Activated CD4-positive, alpha-beta T cell treated with anti-CD3 and anti-CD28 coated beads, Interleukin-2, amount 50 U/mL, for 24 hours (primary cell): ENCODE results near the gene PRODH.
"Not testable (repeated sequence)": the region's sequence is repeated elsewhere in the genome, so short reads cannot be mapped to it uniquely, and the experiment has no call there.

Experiments
- DNase-seq, 2 donors: peaks; one replicate each; pipeline ENCODE4 v3.0.0-alpha.2; 2020; ENCODE audit warnings: low read depth in 1 of 2, low spot score in 1 of 2

The PRODH gene, protein sequence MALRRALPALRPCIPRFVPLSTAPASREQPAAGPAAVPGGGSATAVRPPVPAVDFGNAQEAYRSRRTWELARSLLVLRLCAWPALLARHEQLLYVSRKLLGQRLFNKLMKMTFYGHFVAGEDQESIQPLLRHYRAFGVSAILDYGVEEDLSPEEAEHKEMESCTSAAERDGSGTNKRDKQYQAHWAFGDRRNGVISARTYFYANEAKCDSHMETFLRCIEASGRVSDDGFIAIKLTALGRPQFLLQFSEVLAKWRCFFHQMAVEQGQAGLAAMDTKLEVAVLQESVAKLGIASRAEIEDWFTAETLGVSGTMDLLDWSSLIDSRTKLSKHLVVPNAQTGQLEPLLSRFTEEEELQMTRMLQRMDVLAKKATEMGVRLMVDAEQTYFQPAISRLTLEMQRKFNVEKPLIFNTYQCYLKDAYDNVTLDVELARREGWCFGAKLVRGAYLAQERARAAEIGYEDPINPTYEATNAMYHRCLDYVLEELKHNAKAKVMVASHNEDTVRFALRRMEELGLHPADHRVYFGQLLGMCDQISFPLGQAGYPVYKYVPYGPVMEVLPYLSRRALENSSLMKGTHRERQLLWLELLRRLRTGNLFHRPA

DNA sequence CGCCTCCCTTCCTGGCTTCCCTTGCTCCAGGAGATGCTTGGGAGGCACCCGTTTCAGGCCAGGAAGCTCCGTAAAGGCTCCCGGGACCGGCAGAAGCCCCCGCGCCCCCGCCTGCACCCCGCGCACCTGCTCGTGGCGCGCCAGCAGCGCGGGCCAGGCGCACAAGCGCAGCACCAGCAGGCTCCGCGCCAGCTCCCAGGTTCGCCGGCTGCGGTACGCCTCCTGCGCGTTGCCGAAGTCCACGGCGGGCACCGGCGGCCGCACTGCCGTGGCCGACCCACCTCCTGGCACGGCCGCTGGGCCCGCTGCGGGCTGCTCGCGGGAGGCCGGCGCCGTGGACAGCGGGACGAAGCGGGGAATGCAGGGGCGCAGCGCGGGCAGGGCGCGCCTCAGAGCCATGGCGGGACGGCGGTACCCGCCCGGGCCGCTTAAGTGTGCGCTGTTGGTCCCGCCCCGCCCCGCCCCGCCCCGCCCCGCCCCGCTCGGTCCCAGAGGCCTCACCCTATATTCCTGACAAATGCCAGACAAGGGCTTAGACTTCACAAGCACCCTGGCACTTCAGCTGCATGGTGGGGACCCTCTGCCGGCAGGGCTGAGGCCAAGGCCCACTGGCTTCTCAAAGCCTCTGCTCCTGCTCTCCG, at the start of gene PRODH:
Gene PRODH, minus strand, starts transcription at position 405 of the 641 bp plus-strand sequence. Its CDS starts 6 bp downstream, at position 399.
- DNase-seq, result no peak

DNA sequence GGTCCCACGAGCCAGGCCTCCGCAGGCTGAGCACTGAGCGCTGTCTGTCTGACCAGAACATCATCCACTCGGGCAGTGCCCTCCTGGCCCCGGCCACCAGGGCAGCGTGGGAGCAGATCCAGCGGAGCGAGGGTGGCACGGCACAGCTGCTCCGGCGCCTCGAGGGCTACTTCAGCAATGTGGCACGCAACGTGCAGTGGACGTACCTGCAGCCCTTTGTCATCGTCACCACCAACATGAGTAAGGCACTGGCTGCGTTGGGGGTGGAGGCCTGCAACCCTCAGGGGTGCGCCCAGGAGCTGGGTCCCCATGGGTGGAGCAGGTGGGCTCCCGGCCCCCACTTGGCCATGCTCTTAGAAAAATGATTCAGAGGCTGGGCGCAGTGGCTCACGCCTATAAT, 49.7 kb upstream of the PRODH start:
- DNase-seq, result no peak

DNA sequence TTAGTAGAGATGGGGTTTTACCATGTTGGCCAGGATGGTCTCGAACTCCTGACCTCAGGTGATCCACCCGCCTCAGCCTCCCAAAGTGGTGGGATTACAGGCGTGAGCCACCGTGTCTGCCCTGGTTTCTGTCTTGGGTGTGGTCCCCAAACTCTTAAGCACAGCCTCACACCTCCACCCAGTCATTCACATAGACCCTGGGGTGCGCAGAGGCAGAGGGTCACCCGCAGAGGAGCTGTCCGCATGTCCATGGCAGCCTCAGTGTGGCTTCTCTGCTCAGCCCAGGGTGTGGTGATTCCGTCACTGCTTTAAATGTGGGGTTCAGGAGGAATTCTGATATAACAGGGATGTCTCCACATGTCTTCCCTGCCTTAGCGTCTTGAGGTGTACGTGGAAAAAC, 48.5 kb upstream of the PRODH start:
- DNase-seq, result no peak

DNA sequence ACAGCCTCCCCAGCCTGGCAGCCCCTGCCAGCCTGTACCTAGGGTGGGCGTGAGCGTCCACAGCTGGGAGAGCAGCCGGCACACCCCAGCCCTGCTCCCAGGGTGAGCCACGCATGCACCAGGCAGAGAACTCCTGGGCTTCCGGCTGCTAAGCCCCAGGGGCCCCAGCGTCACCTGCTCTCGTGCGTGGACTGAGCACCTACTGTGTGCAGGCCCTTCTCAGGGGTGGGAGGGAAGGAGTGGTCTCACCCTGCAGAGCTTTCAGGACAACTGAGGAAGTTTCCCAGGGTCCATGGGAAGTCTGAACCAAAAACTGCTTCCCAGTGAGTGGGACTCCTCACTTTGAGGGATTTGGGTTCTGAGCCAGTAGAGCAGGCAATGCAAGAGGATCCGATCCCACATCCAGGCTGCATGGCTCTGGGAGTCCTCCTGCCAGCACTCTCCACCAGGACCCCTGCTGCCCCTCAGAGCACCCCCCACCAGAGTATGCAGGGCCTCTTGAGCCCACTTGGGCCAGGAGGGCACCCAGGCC, 47.1 kb upstream of the PRODH start:
- DNase-seq, result no peak

DNA sequence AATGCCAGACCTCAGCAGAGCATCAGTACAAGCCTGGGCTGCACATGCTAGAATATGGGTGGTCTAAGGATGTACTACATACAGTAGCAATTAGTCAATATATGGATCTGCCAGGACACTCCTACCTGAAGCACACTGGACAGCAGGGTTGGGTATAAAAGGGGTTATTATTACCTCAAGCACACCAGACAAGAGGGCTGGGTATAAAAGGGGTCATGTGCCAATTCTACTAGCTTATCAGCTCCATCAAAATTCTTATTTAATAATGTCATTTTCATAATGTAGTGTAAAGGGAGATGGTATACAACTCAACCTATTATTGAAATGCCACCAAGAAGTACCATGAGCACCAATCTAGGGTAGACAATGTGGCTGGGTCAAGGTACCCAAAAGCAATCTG, 44.7 kb upstream of the PRODH start:
- no peak for DNase-seq

DNA sequence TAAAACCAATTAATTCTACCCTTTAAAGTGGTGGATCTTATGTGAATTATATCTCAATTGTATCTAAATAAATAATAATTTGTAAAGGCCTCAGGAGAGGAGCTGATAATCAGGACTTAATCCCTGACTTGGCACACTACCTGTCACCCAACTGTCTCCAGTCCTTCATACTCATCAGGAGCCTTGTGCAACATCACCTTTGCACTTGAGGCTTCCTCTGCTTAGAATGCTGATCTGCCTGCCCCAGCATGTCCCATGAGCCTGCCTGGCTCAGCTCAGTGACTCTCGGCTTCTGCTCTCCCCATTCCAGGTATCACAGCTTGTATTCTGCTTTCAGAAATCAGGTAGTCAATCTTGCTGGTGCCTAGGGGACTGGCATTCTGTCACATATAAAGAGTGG, 43.9 kb upstream of the PRODH start:
- no peak for DNase-seq

DNA sequence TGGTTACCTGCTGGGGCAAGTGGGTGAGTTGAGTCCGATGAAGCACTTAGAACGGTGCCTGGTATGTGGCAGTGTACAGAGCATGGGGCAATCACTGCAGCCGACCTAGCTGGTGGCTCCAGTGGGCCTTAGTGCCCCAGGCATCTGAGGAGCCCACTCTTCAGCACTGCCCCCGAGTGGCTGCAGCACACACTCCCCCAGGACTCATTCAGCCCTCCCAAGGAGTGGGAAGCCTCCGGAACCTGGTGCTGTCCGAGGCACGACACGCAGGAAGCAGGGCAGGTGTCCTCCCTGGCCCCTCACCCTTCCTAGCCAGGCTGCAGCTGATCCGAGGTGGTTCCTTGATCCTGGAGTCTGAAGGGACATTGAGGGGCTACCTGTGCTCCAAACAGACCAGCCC, 42.4 kb upstream of the PRODH start:
- no peak for DNase-seq

DNA sequence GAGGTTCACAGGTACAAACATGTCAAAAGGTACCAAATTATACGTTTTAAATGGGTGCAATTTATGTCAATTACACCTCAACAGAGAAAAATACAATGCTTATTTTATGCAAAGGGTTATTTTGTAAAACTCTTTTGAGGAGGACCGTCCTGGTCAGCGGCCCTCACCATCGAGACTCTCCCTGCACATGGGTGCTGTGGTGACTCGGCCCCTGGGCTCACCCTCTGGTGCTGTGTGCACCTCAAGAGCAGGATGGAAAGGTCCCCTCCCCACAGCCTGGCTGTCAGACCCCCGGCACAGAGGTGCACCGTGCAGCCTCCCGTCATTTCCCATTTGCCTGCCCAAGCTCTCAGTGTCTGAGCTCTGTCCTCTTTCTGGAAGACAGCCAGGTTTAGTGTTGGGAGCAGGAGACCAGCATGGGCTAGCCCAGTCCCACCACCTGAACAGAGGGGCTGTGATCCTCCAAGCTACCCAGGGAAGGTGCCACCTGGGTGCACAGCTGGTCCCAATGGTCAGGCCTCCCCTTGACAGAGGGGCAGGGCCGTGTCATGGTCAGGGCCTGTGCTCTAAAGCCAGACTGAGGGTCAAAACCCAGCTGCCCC, 41.8 kb upstream of the PRODH start:
- no peak for DNase-seq

DNA sequence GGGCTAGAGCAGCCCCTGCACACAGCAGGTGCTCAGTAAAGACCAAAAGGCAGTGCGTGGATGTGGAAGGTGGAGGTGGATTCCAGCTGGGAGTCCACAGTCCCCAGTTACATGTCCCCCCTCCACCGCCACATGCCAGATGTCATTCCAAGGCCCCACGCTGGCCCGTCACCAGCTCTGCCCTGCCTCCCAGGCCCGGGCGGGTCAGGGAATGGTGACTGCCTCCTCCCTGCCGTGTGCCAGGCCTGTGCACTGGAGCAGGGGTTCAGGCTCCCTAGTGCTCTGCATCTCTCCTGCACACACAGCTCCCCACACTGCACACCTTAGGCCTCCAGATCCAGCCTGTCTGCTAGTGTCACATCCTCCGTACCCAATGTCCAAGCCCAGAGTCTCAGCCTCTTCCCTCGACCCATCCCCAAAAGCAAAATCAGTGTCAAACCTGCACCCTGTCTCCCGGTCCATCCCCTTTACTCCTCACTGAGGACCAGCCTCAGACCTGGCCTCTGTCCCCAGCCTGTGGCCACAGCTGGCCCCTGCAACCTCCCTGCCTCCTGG, 40.2 kb upstream of the PRODH start:
- DNase-seq, result no peak

DNA sequence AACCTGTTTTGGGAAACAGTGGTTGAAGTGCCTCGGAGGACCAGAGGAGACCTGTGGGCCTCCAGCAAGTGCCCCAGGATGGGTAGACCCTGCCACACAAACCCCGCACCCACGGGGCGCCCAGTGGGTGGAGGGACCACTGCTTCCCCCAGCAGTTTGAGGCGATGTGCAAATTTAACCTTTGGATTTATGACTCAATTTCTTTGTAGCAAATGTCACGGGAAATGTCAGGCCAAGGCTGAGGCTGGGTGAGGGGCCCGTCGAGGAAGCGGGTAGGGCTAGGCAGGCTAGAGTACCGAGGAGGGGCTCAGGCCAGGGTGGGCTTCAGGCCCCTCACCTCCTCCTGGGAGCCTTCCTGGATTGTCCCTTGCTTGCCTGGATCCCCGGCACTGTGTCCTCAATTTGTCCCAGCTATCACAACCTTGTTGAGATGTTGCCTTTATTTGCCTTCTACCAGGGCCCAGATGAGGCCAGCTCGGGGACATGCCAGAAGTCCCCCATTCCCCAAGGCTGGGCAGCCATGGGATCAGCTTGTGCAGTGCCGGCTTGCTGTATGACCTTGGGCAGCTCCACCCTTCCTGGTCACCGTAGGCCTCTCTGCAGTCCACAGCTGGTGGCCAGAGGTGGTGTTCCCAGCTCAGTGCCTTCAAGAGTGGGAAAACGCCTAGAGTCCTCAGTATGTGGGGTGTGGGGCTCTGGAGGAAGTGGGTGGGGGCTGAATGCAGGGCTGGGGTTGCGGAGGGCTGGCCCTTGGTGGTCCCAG, 39.5 kb upstream of the PRODH start:
- DNase-seq, result no peak

DNA sequence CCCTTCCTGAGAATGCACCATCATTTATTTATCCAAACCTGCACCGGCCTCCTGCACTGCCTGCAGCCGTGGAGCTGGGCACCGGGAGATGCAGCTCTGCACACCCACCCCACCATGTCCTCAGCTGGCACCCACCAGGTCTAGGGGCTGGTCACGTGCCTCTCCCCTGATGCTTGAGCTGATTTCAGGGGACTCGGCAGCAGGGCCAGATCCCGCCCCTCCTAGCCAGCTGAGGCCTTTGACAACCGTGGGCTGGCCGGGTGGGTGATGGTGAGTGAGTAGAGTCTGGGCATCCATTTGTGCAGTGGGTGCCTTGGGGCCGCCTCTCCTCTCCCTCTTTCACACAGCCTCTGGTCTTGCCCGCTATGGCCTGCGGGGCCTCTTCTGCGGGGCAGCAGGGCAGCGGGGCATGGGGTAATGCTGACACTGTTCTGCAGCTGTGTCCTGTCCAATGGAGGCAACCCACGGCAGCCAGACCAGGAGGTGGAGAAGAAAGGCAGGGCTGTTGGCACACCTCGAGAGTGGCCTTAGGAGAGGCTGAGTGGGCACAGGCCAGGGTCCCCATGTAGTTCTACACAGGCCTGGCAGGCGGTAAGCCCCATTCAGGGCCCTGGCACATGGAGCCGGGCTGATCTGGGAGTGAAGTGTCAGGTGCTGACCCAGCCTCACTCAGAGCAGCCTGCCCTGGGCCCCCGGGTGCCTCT, 38.5 kb upstream of the PRODH start:
- DNase-seq, result no peak

DNA sequence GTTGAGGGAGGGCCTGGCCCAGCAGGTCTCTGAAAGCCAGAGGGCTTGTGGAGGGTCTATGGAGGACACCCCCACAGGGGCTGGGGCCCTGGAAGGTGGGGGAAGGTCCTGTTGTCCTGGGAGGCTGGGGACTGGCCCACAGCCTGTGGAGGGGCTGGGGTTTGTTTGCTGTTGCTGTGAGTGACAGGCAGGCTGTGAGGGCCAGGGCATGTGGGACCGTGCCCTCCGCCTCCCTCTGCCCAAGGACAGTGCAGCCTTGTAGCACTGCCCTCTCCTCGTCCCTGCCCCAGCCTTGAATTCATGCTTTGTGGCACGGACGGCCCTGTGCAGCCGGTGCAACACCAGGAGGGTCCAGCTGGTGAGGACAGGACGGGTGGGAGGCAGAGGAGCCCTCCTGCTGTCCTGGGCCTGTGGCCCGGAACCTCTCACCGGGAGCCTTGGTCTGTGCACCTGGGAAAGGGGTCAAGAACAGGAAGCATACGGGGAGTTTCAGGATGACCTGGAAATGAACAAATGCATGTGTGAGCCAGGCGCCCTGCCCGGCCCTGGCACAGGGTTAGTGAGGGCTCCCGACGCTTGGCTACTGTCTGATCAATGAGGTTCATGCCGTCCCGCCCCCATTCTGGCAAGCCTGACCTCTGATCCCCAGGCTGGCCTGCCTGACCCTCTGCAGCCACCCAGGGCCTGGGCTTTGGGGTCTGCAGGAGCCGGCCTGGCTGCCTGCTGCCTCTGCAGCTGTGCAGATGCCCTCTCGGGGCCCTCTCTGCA, 37.4 kb upstream of the PRODH start:
- no peak for DNase-seq

DNA sequence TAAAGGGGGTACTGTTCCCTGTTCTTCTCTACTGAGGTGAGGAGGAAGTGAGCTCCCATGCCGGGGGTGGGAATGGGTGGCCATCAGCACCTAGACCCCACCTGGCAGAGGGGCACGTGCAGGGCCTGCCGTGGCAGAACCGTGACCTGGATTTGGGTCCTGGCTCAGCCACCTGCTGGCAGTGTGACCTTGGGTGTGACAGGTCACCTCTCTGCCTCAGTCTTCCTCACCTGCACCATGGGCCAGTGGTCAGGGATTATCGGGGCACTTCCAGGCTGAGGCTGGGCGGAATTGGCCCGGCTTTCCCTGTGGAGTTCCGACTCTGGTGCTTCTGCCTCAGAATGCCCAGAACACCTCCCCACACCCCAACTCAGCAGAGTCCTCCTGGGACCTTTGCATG, 36.5 kb upstream of the PRODH start:
- not testable (repeated sequence) for DNase-seq

DNA sequence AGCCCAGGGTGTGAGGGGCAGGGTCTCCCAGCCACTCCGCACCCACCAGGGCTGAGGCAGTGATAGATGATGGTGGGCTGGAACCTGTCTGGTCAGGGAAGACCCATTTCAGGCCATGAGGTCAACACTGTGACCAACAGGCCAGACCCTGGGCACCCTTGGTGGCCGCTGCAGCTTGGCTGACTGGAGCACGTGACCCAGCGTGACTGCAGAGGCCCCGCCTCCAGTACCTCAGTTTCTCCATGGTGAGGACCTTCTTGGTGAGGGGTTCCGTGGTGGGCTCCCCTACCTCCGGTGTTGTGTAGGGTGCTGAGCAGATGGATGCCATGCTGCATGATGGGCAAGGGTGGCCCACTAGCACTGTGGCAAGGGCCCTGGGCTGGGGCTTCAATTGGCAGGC, 35.9 kb upstream of the PRODH start:
- not testable (repeated sequence) for DNase-seq

DNA sequence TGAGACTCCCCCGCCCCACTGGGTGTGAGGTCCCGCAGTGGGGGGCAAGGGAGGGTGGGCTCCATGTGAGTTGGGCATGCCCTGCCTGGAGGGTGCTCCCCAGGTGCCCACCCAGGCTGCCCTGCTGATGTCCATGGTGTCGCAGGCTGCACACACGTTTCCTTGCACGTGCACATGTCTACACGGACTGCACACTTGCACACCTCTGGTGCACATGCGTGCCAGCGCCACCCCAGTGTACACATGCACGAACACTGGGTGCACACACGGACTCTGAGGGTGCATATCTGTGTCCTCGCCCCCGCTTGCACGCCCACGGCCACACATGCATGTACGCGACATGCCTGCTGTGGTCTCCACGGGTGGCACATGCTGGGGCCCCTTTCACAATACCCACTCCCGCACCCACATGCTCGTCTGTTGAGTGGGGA, 35.2 kb upstream of the PRODH start:
- no peak for DNase-seq

DNA sequence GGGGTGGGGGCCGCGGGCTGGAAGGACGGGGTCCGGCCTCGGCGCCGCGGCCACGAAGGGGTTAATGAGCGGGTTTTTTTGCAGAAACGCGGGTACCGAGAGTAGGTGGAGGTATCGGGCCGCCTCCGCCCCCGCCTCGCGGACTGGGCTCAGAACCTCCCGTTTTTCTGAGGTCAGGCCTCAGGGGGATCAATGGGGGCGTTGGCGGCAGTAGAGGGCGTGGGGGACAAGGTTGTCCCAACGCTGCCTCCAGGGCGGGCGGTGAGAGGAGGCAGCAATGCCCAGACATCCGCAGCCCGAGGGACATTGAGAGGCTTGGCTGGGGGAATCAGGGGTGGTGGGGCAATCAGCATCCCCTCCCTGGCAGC, 34.8 kb upstream of the PRODH start:
- DNase-seq, result no peak

DNA sequence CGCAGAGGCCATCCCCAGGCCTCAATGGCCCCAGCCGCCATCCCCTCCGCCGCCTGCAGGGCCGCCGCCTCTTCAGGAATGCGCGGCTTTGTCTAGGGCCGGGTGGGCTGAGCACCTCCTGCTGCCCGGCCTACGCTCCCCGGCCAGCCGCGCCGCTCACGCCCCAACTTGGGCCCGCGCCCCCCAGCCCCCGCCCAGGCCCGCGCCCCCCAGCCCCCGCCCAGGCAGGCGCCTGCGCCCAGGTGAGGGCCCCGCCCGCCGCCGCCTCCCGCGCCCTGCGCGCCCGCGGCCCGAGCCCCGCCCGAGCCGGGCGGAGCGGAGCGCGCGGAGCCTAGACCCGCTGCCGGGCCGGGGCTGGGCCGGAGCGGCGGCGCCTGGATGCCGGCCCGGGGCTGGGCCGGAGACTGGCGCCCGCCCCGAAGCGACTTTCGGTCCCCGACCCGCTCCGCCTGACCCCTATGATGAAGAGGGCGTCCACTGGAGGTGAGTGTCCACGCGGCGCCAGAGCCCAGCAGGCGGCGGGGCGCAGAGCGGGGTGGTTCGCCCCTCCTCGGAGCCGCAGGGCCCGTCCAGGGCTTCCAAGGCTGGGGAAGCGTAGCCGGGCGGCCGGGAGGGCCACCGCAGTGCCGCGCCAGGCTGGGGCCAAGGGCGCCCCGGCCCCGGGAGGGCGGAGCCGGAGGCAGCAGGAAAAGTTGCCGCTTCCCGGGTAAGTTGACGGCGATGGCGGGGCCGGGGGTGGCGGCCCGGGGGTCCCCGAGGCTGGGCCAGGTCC, 34.3 kb upstream of the PRODH start:
- no peak for DNase-seq

DNA sequence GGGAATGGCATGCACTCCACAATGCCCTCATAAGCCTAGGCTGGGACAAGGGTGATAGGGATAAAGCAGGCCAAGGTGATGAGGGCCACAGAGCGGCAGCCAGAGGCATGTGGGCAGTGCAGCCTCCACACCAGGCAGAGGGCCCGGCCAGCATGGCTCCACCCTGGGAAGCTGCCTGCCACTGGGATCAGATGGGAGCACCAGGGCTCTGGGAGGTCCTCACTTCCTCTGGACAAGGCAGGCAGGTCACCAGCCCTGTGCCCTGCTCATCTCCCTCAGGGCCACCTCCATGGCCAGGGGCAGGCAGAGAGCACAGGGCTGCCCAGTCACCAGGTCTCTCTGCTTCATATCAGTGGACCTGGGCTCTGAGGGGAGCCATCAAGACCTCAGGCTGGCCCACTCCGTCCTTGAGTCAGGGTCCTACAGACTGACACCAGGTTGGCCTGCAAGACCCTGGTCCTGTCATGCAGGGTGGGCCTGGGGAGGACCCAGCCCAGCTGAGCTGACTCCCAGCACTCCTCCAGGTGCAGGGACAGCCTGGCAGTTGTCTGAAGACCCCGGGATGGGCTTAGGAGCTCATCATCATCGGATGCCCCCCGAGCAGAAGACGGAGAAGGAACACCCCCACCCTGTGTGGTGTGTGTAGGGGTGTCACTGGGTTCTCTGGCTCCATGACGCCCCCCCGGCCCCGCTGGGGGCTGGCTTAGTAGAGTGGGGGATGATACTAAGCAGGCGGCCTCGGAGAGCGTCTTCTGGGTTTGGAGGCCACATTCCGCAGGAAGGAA, 33.3 kb upstream of the PRODH start:
- DNase-seq, result not testable (repeated sequence)
